GM20000 (cell line): ENCODE measurements around the gene HOXD9.

ENCODE experiments used
- DNase-seq: peaks from one replicate; pipeline ENCODE4 v3.0.0; 2012; ENCODE audit warnings: low spot score
- CTCF ChIP-seq: IDR thresholded peaks from 2 replicates; pipeline ENCODE4 v1.5.1; 2012; ENCODE audit warnings: mild to moderate bottlenecking, control low read depth; ENCODE audit errors: extremely low read depth, missing control alignments

Gene HOXD9

DNA sequence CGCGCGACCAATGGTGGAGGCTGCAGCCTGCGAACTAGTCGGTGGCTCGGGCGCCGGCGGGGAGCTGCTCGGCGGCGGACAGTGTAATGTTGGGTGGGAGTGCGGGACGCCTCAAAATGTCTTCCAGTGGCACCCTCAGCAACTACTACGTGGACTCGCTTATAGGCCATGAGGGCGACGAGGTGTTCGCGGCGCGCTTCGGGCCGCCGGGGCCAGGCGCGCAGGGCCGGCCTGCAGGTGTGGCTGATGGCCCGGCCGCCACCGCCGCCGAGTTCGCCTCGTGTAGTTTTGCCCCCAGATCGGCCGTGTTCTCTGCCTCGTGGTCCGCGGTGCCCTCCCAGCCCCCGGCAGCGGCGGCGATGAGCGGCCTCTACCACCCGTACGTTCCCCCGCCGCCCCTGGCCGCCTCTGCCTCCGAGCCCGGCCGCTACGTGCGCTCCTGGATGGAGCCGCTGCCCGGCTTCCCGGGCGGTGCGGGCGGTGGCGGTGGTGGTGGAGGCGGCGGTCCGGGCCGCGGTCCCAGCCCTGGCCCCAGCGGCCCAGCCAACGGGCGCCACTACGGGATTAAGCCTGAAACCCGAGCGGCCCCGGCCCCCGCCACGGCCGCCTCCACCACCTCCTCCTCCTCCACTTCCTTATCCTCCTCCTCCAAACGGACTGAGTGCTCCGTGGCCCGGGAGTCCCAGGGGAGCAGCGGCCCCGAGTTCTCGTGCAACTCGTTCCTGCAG, at the start of gene HOXD9:
Gene HOXD9 (plus strand): TSS at position 37 of the 728 bp plus-strand sequence. CDS start 50 bp downstream, at position 87.
- DNase-seq: no peak
- no peak for TF ChIP-seq CTCF

DNA sequence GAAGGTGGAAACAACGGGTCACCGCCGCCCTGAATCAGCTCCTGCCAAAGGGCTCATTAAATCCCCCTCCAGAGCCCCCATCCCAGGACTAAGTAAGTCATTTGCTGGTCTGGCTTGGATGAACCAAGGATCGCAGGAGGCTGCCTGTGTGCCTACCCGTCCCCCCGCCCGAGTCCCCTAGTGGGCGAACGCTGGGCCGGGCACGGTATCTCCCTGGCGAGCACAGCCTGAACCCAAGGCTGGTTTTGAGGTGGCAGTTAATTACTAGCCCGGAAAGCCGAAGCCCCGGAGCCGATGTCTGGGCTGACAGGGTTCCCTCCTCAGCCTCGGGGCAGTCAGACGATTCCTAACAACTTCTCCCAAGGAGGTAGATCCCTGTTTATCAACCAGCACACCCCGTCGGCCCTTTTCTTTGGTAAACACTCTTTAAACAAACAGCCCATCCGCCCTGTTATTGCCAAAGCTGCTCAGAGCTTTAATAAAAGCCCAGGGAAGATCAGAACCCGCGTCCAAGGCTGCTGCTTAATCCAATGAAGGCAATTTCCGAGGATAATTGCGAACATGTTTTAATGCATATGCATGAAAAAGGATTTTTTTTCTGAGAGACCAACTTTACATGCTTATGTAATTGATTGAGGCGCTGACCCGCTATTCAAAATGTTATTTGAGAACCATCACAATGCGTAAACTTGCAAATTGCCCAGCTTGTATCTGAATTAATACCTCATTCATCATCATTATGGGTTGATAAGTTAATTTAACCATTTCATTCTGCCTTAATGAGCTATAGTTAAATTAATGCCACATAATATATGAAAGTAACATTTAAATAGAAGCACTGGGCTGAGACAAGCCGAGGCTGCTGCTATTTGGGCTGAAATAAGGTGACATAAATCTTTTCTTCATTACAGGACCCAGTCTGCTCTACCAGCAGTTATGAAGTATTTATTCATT, 49.3 kb upstream of the HOXD9 start:
- TF ChIP-seq CTCF: no peak
- no peak for DNase-seq

DNA sequence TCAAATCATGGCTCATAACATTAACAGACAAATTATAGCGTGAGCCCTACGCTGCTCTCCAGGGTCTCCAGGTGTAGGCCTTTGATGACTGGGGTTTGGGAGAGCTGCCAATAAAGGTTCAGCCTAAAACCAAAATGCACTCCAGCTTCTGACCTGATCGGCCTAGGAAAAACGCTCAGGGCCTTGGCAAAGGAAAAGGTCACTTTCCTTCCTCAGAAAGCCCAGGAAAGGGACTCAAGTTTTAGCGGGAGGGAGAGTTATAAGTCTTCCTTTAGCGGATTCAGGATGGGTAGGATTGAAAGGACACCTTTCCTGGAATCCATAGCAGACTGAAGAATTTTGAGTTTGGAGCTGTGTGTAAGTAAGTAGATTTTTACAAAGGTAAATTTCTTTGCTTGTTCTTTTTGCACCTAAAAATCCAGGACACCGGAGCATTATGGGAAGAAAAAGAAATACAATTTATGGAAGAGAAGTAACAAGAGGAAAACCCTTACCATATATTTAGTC, 47.5 kb upstream of the HOXD9 start:
- TF ChIP-seq CTCF: no peak
- no peak for DNase-seq

DNA sequence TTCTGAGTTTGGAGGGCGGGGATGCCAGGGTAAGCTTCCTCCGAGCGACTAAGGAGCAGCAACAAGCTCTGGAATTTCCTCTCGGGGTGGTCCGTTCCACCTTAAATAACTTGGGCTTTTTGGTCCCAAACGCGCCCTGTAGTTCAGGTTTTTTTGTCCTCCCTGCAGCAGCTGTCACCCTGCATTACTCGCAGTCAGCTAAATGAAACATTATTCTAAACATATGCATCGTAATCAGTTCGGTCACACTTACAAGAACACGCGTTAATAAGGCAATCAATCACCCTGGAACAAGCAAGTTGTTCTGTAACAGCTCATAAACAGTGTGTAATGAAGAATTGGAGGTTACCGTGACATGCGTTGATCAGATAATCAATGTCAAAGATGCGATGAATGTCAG, 47.0 kb upstream of the HOXD9 start:
- no peak for TF ChIP-seq CTCF
- no peak for DNase-seq

GRCh38 chr2:176076063-176076462, 46.5 kb upstream of the HOXD9 start:
- no peak for DNase-seq
- no peak for TF ChIP-seq CTCF

DNA sequence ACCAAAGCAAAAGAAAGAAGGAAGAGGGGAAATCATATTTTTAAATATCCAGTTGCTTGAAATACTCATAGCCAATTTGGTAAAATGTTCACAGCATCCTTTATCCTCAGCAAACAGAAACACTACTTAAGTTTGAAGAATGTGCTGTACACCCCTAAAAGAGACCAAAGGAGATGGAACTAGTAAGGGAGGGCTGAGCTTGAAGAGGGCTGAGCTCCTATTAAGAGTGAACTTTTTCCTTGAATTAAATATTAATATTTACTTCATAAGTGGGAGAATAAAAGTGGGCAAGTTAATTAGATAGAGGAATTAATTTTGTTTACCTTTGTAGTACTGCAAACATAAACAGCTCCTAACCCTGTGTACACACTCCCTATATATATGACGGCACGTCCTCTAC, 45.7 kb upstream of the HOXD9 start:
- no peak for DNase-seq
- no peak for TF ChIP-seq CTCF
